Thyroid gland (tissue), 4 donors: ENCODE data around the gene ADCY9.

Experiments
- CTCF ChIP-seq, 6 experiments: fragments of 200-600 bp in 3 of 6; fragments of 450-650 bp in 3 of 6; sonication (generic) in 3 of 6; IDR thresholded peaks; one replicate each; pipeline ENCODE4 v1.5.1; 2016 to 2019; ENCODE audit warnings: antibody characterized with exemption in 6 of 6, mild to moderate bottlenecking in 2 of 6, inconsistent platforms in 1 of 6, moderate library complexity in 1 of 6
- POLR2A ChIP-seq, 2 donors: fragments of 450-650 bp; IDR thresholded peaks; one replicate each; pipeline ENCODE4 v1.6.1; 2017; ENCODE audit warnings: antibody characterized with exemption in 2 of 2, mild to moderate bottlenecking in 2 of 2, moderate library complexity in 1 of 2

GRCh38 chr16:3922241-3922640, 194.0 kb downstream of the ADCY9 start:
- TF ChIP-seq CTCF (IDR thresholded peaks at IDR 0.05) = no peak
- TF ChIP-seq POLR2A (IDR thresholded peaks at IDR 0.05) = no peak
